Activated CD4-positive, alpha-beta T cell treated with anti-CD3 and anti-CD28 coated beads for 48 hours (primary cell): Measurements from ENCODE around the gene KIF16B.
A peak's percentile ranks its signal among the peaks of the same experiment; 100 is the strongest.
"Not testable (repeated sequence)": the region's sequence is repeated elsewhere in the genome, so short reads cannot be mapped to it uniquely, and the experiment has no call there.

Source experiments
- DNase-seq: peaks from one replicate; pipeline ENCODE4 v3.0.0-alpha.2; 2020

KIF16B gene

DNA sequence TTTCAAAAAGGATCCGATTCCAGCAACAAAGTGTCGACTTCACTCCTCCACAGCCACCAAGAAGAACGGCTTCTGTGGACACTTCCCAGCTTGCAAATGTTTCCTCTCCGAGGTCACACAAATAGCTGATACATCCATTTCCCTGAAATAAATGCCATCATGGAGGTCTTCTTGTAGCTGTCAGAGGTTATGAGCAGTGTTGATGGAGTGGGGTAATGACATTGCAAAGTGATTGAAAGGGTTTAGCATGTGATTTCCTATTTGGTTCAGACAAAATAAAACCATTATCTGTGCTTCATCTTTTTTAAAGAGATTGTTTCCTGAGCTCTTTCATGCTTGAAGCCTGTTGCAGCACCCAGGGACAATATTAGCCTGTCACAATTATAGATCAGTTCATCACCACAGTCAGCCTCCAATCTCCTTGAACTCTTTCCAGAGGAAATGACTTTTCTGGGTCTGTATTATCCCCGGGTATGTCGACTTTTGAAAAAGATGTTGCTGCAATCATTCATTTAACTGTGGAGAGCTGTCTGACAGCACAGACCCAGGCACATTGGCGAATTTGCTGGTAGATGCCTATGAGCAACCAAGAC is 16.9 kb upstream of the KIF16B start:
- DNase-seq = no peak

DNA sequence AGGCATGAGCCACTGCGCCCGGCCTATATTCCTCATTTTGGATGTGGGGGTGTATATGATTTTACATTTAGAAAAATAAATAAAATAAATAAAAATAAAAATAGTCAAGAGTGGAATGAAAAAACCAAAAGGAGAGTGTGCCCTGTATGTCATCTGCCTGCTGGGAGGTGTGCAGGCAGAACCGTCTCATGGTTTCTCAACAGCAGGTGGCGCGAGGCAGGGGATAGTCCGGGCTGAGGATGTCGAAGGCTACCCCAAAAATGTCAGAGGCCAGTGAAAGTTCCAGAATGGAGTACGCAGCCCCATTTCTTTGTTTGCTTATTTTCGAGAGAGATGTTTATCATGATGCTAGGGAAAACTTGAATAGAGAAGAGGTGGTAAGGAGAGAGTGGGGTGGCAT is 16.4 kb upstream of the KIF16B start:
- no peak for DNase-seq

DNA sequence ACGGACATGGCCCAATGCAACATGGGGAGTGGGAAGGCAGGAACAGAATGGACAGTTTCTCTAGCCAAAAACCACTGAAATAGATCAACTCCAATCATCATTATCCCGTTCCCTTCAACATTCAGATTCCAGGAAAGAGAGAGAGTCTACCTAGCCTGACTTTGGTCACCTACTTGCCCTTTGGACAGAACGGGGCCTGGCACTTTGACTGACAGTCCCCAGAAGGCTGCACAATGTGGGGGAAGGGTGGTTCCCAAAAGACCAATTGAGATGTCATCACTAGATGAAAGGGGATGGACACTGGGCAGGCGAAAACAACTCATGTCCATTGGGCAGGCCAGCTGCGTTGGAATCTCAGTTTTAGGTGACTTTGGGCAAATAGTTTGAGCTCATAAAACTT is 15.0 kb upstream of the KIF16B start:
- no peak for DNase-seq

DNA sequence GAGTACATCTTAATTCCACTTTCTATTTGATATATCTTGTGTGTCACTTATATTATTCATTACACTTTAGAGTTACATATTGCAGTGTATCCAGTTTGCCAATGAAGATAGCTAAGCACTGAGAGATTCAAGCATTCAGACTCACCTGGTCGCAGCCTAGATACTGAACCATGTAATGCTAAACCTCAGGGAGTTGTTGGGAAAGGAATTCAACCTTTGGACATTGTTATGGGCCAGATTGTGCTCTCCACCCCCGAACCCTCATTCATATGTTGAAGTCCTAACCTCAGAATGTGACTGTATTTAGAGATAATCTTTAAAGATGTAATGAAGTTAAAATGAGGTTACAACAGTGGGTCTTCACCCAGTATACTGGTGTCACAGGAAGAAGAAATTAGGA is 13.8 kb upstream of the KIF16B start:
- DNase-seq = no peak

DNA sequence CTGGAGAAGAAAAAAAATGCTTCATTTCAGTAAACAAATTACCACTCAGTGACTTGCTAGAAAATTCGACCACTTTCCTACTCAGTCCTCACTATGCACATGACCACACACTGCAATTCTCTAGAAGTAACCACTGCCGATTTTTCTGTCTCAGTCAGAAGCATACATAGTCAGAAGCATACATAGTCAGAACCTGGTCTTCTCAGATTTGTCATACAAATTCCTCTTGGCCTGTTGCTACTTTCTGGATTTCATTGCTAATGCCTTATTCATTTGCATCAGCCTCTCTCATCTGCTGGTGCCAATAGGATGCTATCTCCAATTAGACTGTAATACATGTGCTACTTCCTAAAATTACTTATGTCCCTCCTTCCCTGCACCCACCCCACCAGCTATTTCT is 10.2 kb upstream of the KIF16B start:
- DNase-seq = no peak

DNA sequence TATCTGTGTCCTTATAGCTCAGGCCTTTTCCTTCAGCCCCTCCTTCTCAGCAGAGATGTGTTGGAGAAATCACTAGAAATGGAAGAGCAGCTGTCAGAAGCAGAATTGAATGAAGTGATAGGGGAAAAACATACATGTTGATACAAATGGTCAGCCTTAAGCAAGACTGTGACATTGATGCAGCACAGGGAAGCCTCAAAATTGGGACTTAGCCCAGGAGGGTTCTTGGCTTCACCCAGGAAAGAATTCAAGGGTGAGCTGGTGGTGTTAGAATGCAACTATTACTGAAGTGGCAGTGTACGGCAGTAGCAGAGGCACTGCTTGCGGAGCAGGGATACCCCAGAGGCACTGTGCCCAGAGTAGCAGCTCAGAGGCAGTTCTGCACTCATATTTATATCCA is 8.0 kb upstream of the KIF16B start:
- no peak for DNase-seq

DNA sequence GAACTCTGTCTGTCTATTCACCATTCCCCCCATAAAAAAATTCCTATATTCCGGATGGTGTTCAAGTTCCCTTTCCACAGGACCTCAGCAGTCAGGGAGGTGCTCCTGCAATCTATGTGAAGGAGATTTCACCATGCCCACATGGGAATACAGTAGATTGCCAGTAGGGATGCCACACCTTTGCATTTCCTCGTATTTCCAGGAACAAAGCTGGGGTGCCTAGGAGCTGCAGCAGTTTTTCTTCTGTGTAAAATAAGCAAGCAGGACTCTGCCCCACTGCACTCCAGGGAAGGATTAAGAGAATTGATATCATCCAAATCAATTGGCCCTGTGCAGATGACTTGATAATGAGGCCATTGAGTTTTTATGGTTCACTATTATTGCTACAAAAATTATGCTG is 7.4 kb upstream of the KIF16B start:
- no peak for DNase-seq

DNA sequence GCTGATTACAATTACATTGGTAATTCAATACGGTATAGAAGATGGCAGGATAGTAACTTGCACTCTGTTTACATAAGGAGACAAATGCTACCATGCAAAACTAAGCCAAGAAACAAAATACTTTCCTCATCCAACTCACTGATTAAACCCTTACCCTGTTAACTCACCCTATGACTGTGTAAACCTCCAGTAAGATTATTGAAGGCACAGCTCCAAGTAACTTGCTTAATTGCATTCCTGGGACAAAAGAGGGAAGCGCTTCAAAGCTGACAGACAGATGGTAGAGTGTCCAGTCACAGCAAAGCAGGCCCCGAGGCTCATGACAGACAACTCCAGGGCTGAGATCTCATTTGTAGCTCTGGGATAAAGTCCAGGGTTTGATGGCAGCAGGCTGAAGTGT is 6.9 kb upstream of the KIF16B start:
- DNase-seq = no peak

DNA sequence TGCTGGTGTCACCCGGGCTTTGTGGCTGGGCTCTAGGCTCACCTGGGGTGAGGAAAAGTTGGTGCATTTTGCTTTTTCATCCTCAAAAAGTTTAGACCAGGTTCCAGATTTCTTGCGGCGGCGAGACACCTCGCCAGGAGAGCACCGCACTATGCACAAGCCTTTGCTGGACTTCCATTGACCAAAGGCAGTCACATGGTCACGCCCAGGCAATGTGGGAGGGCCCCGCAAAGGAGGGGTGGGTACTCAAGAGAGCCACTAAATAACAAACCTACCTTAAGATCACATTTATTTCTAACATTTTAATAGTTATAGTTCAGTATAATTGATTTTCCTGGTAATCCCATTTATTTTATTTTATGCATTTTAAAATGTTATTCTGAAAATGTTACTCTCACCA is 3.0 kb upstream of the KIF16B start:
- DNase-seq = no peak

DNA sequence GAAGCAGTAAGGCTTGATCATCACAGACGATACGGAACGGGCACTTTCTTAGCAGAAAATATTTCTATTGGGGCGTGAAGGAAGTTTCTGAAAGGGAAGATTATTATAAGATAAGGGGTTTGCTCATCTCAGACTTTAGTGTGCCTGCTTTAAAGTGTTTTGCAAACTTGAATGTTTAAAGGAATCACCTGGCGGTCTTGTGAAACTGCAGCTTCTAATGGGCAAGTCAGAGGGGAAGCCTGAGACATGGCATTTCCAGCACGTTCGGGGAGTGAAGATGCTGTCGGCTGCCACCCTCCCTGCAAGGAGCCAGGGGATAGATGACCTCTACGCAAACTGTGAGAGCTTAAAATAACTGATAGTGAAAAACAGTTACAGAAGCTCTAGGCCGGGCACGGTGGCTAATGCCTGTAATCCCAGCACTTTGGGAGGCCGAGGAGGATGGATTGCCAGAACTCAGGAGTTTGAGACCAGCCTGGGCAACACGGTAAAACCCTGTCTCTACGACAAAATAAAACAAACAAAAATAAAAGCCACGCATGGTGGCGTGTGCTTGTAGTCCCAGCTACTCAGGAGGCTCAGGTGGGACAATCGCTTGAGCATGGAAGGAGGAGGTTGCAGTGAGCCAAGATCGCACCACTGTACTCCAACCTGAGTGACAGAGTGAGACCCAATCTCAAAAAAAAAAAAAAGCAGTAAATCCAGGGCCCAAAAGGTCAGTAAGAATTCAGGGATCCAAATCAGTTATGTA is 2.3 kb upstream of the KIF16B start:
- DNase-seq = no peak

DNA sequence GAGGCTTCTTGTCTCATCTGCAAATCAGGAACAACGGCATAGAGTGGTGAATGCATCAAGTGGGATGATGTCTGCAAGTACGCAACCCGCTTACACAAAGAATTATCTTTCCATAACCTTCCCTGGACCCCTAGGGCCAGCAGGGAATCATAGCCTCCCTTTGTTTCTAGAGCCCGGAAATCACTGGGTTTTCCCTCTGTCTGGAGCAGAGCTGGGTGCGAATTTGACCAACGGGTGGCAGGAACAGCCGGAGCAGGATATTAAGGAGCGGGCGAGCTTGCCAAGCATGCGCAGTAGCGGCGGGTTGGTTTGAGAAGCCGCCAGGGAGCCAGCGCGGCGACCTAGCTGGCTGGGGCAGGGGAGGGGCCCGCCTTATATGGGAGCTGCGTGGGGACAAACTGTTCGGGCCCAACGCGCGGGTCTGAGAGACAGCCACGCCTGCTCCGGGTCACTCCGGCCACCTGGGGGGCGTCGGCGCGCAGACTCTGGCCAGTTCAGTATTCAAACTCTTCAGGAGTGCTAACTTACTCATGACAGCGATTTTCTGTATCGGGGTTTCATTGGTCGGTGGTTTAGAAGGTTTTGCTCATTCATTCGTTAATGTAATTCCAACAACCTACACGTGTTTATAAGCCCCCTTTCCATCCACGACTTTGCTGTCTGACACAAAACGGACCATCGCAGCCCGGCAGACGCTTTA is 1.6 kb upstream of the KIF16B start:
- DNase-seq = peak; percentile 88

DNA sequence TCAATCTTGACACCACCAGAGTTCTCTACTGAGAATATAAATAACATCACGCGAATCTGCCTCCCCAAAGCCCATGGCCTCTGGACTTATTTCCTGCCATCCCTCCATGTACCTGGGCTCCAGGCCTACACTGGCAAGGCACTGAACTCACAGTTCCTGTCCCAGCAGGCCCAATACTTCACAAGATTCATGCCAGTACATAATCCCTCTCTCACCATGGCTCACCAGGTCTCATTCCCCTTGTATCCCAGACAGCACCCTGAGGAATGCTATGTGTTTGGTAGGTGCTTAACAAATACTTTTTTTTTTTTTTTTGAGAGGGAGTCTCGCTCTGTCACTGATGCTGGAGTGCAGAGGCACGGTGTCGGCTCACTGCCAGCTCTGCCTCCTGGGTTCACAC is 1.9 kb downstream of the KIF16B start:
- DNase-seq = no peak

DNA sequence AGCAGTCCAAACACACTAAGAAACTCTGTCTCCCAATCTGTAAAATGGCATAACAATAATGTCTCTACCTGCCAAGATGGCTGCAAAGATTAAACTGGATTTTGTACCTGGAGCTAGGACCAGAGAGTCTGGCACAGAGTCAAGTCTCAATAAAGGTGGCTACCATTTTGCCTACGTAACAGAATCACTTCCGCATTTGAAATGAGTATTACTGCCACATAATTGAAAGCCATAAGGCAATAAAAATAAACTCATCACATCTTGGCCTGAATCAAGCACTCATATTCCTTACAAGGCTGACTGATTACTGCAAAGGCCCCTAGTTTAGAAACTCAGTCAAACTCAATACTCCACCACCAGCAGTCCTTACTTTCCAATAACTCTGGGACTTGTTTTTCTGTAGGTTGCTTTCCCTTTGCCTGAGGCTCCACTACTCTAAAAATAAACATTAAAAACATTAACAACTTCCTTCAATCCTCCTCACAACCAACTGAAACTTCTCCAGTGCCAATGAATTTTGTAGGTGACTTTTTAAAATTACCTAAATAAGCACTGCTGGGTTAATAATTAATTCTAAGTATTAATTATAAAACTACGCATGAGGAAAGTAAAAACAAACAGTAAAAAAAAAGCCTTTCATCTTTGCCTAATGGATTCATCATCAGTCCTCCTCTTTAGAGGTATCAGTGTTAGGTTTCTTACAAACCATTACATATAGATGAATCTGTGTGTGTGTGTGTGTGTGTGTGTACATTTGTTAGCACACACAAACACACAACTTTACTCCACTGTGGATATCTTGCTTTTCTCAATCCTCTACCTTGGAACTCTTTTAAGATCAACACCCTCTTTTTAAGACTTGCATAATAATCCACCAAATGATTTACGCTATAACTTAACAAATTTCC is 3.7 kb downstream of the KIF16B start:
- no peak for DNase-seq

DNA sequence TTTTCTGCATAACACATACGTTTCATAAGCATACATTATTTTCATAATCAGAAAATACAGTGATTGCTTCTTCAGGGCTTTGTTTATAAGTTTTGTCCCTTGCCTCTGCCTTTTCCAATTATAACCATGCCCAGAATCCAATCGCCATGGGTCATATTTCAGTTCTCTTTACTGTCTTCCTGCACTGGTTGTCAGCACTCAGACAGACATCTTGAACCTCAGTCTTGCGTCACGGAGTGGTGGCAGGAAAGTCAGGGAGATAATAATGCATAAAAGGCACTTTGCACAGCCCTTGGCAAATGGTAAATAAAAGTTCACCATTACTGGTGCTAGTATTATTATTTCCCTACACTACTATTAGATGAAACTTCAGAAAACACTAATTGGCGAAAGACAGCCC is 7.2 kb downstream of the KIF16B start:
- no peak for DNase-seq

DNA sequence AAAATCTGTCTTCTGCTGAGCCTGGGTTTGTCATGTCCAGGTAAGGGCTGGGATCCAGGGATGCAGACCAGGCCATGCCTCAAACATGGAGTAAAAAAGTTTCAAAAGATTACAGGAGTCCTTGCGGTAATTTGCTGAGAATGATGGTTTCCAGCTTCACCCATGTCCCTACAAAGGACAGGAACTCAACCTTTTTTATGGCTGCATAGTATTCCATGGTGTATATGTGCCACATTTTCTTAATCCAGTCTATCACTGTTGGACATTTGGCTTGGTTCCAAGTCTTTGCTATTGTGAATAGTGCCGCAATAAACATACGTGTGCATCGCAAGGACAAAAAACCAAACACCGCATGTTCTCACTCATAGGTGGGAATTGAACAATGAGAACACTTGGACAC is 9.2 kb downstream of the KIF16B start:
- DNase-seq = not testable (repeated sequence)

DNA sequence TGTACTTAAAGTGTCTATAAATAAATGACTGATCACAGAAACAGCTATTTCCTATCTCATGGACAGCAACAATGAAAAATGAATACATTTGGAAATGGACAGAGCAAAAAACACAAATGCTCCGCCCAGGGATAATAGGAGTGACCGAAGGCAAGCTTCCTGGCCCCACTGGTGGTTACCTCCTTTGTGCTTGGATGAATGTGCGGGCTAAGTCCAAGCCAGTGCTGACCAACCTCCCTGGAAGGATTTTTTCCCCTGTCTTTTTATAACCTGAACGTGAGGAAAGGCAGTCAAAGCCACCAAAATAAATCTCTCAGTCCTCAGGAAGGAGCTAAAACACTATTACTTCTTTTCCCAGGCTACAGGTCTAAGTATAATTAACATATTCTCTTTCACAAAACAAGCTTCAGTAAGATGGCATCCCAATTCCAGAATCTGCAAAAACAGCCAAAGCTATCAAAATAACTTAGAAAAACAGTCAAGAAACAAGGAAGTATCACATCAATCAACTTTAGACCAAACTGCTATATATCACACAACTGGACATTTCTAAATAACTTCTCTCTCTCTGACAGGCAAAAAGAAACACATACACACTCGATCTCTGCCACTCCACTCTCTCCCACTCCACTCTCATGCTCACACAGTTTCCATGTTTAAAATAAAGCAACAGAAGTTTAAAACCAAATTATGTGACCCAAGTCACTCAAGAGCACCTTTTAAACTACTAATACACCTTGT is 10.0 kb downstream of the KIF16B start:
- no peak for DNase-seq

DNA sequence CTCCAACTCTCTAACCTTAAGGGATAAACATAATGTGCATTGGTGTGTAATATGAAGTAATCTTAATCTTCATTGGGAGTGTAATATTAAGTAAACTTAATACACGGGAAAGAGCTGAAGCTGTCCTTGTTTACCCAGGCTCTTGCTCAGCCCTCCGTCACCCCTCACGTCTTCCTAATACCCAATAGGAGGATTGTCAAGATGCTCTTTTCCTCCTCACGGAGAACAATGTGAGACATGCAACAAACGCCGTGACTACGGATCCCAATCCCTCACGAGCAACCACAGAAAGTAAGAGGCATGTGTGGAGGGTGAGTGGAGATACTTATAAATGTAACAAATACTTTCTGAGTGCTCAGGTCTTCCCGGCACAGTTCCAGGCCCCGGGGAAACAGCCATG is 11.0 kb downstream of the KIF16B start:
- DNase-seq = no peak

DNA sequence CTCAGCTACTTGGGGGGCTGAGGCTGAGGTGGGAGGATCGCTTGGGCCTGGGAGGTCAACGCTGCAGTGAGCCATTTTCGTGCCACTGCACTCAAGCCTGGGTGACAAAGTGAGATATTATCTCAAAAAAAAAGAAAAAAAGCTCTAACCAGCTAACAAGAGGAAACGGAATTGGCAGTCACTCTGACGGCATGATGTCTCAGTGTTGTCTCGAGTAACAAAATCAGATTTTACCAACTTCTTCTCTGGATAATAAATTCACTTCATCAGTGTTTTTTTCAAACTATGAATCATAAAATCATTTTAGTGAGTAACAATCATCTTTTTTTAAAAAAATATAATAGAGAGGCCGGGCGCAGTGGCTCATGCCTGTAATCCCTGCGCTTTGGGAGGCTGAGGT is 12.6 kb downstream of the KIF16B start:
- DNase-seq = no peak

DNA sequence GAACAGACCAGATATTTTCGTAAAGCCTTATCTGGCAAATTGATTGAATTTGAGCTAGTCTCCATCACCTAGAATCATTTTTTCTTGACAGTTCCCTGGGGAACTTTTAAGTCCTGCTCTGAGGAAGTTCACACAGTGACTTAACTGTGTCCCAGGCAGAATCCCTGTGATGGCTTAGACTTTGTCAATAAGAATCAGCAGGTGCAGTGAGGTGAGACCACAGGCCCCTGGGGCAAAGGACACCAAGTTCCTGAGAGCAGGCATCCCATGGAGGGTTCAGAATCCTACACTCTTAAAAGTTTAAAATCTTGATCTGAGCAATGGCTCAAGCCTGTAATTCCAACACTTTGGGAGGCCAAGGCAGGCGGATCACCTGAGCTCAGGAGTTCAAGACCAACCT is 13.0 kb downstream of the KIF16B start:
- DNase-seq = no peak

DNA sequence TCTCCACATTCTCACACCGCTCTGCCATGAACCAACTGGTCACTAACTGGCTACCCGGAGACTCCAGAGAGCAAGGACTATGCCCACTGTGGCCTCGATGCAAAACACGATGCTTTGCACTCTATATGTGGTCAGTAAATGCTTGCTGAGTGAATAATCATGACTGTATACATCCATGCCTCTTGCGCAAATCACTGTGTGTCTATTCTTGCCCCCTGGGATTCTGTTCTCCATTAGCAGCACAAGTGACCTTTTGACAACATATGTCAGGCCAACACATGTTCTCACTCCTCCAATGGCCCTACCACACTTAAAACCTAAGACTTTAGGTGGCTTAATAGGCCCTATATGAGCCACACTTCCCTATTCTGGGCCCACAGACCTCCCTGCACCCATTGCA is 16.9 kb downstream of the KIF16B start:
- DNase-seq = no peak

DNA sequence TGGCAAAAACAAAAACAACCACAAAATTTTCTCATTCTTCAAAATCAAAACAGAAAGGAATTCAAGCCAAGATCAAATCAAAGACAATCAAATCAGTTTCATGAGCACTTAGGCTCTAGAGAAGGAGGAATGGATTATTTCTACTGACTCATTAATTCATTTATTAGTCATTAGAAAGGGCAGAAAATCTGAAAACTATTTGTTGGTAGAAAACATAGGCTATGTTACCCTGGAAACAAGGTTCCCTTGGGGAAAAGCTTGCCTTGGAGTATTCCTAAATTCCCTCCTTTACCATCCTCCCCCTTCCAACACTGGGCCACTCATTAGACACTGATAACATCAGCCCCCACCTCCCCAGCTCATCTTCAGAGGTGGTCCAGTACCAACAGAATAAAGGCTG is 17.5 kb downstream of the KIF16B start:
- DNase-seq = no peak

DNA sequence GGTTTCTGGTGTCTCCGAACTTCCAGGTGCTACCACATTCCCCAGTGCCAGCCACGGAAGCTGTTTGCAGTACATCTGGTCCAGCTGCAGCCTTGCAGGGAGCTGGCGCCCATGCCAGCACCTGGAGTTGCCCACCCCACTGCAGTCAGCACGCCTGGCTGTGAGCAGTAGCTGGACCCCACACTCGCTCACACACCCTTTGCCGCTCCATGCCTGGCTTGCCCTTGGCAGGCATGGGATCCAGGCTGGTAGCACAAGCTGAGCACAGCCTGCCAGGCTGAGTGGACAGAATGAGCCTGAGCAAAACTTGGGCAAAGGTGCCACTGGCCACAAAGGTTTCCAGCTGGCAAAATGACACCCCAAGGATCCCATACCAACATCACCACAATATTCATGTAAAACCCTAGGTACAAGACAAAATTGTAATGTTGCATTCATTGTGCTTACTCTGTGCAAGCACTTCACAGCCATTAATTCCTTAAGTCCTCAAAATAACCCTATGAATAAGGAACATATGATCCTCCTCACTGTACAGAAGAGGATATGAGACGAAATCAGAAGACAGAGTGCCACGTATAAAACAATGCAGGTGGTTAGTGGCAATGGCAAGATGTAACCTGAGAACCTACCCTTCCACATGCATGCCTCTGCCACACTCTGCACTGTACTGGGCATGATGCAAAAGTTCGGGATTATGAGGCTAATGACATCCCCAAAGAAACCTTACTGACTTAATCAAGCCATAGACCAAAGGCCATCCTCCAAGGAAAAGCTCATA is 18.3 kb downstream of the KIF16B start:
- no peak for DNase-seq
